ENCODE data around the gene RFLNA. TPM values are rescaled to one million over a fixed set of nuclear protein-coding genes. Genes with fewer than 3 reads are reported as not detected.

Gene RFLNA, protein sequence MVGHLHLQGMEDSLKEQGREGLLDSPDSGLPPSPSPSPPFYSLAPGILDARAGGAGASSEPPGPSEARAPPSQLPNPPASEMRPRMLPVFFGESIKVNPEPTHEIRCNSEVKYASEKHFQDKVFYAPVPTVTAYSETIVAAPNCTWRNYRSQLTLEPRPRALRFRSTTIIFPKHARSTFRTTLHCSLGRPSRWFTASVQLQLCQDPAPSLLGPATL
- total RNA-seq (2014; rRNA removed; shearing (Covaris generic)): not detected in 2 replicates
- not detected in 2 replicates for polyA plus RNA-seq (2014; cell fraction: nucleus; rRNA removed)

DNA sequence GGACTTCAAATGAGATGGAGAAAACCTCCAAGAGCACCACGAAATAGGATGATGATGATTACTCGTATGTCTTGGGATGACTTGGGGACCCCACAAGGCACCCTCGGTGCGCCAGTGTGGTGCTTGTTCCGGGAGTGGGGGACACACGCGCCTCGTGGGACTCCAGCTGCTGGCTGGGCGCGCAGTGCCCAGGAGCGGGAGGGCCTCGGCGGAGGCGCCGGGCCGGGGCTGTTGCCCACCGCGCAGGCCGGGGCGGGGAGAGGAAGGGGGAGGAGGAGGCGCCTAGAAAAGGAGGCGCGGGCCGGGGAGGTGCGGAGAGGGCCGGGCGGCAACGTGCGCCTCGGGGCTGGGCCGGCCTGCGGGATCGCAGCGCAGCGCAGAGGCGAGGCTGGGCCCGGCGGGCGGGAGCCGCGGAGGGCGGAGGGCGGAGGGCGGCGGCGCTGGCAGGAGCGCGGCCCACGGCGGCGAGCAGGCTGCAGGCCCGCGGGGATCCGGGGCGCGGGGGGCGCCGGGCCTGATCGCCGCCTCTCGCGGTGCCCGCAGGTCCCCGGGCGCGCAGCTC is at the start of gene RFLNA:
RFLNA (plus strand) TSS at position 314 of the 562 bp plus-strand sequence. CDS start 337 bp downstream, outside the sequence.
- no peak for DNase-seq (ENCODE audit: extremely low read depth, low read depth)

DNA sequence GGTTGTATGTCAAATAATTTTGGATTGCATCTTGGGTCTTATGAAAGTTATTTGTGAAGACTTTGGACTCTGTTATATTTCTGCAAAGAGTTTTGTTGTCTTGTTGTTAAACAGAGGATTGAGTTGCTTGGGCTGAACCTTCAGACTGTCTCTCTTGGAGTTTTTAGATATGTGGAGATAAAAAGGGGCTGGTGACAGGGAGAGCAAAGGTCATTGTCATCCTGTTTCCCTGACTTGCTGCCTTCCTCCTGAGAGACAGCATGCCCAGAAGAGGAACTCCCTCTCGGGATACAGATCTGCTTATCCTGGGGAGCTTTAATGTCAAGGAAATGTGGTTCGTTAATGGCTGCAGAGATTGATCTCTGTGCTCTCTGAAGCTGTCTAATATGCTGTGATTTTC is 47.6 kb upstream of the RFLNA start:
- DNase-seq (ENCODE audit: extremely low read depth, low read depth): no peak

DNA sequence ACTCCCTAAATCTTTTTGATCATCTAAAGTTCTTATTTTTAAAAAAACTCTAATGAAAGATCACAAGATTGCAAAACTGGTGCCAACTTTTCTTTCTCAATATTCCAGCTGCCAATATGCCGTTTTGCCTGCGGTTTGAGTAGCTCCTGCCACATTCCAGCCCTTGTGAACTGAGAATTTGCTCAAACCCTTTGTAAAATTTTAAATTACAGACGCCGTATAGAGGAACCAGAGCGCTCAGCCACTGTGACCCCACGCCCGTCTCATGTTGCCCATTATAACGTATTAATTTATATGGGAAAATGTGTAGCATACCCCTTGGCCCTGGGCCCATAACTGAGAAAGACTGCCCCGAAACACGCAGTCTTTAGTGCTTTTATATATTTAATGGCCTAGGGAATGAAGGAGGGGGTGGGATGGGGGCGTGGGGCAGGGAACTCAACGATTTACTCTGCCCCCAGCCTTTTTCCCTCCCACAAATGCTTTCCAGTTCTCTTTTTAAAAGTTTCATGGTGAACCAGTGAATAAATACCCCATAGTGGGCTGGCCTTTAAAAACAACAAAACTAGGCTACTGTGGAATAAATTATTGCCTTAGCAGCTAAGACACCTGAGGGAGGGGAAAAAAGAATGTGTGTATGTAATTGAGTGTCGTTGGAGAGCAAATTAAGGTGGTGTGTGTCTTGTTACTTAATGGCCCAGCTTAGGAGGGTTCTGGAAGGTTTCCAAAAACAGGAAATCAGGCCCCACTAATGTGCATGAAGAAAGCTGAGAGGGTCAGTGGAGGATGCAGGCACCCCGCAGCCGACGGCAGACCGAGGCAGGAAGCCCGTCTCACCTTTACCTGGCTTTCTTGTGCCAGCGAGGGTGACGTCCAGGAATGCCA is 45.7 kb upstream of the RFLNA start:
- no peak for DNase-seq (ENCODE audit: extremely low read depth, low read depth)

DNA sequence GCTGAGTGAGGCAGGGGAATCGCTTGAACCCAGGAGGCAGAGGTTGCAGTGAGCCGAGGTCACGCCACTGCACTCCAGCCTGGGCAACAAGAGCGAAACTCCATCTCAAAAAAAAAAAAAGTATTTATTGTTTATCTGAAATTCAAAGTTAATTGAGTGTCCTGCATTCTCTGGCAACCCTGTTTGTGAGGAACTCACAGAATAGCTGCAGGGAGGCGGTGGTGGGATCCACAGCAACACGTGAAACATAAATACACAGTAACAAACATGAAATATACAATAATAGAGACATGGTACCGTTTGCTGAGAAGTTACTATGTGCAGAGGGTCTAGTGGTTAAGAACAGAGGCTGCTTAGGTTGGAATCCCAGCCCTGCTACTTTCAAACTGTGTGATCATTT is 43.7 kb upstream of the RFLNA start:
- no peak for DNase-seq (ENCODE audit: extremely low read depth, low read depth)

DNA sequence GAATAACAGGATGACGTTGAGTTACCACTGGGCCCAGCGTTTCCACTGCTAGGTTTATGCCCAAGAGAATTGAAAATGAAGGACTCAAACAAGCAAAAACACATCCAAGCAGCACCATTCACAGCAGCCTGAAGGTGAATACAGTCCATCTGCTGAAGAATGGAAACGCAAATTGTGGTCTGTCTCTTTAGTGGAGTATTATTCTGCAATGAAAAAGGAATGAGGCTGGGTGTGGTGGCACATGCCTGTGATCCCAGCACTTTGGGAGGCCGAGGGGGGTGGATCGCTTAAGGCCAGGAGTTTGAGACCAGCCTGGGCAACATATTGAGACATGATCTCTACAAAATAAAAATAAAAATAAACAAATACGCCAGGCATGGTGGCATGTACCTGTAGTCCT is 41.9 kb upstream of the RFLNA start:
- no peak for DNase-seq (ENCODE audit: extremely low read depth, low read depth)

DNA sequence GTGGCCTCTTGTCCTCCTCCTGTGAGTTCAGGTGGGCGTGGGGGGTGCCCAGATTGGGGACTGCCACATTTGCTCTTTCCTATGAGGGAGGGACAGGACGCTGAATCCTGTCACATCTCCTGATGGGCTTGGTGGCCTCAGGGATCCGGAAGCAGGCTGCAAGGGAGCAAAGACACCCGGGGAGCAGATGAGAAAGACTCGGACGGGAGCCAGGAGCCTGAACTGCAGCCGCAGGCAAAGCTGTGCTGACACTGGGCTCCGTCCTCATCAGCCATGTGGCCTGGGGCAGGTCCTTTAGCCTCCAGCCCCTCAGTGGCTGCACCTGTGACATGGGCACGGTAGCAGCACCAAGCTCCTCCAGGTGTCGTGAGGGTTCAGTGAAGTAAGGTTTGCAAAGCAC is 40.8 kb upstream of the RFLNA start:
- no peak for DNase-seq (ENCODE audit: extremely low read depth, low read depth)

DNA sequence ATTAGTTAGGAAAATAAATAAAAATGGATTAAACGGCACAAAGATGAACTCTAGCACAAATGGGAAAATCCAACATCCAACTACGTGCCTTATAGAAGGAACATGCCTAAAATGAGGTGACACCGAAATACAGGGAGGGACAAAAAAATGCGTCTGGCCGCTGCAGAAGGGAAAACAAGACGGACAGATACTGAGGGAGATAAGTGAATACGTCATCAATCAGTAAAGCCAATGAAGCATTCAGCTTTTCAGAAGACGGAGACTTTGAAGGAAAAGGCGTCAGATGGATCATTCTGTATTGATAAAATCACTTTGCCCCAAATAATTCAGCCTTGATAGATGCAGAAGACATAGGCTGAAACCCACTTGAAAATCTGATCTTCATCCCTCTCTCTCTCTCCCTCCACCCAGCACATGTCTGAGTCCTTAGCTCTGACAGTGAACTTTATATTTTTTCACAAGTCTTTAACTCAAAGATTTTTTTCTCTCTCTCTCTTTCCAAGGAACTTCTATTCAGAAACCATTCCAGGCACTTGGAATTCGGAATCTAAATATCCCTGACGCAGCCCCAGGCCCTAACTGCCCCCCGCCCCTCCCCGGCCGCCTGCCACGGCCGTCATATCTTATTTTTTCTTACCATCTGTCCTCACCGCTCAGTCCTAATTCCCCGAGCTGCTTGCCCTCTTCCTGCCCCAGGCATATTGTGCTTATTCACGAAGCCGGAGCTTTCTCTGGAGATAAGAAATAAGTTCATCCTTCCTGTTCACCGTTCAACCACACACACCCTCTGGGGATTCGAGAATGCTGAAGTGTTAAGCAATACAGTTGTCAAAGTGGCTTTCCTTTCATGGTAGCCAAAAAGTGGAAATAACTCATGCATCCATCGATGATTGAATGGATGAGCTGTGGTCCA is 35.5 kb upstream of the RFLNA start:
- no peak for DNase-seq (ENCODE audit: extremely low read depth, low read depth)

DNA sequence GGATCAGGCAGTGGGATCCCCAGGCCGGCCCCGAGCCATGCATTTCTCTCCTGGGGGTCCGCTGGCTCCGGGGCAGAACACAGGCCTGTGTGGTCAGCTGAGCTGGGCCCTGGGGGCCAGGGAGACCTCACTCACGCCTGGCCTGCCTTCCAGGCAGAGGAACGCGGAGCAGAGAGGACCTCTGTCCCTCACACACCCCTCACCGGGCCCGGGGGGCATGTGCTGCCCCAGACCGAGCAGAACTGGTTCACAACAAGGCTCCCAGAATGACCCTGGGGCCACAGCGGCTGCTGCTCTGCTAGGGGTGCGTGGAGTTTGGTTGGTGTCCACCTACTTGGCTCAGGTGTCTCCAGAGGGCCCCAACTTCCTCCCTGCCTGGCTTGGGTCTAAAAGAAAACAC is 33.0 kb upstream of the RFLNA start:
- DNase-seq (ENCODE audit: extremely low read depth, low read depth): no peak

DNA sequence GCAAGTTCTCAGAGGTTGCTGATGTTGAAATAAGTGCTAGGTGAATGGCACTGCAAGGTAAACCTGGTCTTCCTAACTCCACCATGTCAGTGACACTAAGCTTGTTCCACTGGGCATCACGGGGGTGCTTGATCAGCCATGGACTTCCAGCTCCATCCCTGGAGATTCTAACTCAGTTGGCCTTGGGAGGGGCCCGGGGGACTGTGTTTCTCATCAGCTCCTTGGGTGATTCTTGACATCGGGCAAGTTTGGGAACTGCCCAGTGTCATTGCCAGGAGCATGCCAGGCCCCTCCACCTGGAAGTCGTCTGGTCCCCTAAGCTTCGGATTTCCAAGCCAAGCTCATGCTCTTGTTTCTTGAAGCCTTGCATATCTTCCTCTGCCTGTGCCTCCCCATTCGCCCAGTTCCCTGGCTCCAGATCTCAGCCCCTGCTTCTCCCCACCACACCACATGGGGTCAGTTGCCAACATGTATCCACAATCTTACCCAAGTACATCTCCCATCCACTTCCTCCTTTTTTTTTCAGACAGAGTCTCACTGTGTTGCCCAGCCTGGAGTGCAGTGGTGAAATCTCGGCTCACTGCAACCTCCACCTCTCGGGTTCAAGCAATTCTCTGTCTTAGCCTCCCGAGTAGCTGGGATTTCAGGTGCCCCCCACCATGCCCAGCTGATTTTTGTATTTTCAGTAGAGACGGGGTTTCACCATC is 30.7 kb upstream of the RFLNA start:
- no peak for DNase-seq (ENCODE audit: extremely low read depth, low read depth)

DNA sequence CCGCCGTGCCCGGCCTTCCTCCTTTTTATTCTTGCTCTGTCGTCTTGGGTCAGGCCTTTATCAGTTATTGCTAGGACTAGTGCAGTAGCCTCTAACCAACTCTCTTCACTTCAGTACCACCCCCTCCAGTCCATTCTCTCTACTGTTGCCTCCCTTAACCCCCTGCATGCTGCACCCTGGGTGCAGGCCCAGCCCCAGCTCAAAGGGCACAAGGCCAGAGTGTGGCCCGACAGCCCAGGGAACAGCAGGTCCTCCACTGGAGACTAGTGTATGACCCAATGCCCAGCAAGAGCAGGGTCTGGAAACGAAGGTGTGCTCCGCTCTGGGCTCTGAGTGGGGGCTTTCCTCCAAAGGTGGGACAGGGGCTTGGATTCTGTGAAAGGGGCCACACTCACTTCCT is 30.0 kb upstream of the RFLNA start:
- no peak for DNase-seq (ENCODE audit: extremely low read depth, low read depth)

DNA sequence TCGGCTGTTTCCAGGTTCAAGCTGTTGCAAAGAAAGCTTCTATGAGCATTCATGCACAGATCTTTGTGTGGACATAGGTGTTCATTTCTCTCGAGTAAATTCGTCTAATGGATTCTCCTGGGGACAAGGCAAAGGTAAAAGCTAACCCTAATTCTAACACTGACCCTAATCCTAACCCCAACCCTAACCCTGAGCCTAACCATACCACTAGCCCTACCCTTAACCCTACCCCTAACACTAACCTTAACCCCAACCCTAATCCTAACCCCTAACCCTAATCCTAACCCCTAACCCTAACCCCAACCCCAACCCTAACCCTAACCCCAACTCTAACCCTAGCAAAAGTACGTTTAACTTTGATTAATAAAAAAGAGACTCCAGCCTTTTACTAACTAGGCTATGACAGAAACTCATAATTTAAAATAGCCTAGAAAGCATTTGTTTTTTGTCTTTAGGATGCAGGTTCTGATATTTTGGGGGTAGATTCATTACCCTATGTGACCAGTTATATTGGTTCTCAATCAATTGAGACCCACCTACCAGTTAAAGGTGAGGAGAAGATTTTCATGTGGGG is 27.6 kb upstream of the RFLNA start:
- DNase-seq (ENCODE audit: extremely low read depth, low read depth): no peak

DNA sequence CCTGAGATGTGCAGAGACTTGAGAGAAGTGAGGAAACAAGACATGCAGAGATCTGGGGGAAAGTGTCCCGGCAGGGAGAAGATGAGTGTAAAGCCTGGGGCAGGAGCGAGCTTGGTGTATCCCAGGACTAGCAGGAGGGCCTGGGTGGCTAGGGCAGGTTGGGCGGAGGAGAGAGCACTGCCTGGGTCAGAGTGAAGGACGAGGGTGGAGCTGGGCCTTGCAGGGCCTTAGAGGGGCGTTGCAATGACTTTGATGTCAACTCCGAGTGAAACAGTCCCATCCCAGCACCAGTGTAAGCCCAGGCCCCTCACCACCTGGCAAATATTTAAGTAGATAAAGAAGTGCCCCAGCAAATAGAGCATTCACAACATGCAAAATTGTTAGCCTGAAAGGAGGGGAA is 24.2 kb upstream of the RFLNA start:
- no peak for DNase-seq (ENCODE audit: extremely low read depth, low read depth)

DNA sequence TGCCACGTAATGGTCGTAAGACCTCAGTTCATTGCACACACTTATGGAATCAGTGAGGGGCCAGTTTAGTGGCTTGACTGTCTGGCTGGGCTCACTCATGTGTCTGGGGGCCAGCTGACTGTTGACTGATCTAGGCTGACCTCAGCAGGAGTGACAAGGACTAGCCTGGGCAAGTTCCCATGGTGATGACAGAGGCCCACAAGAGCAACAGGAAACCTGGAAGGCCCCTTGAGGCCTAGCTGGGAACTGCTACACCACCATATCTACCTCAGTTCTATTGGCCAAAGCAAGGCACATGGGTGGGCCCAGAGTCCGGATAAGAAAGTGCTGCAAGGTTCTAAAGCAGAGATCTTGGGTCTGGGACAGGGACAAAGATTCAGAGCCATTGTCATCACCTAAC is 21.3 kb upstream of the RFLNA start:
- peak; percentile 38 for DNase-seq (ENCODE audit: extremely low read depth, low read depth)

DNA sequence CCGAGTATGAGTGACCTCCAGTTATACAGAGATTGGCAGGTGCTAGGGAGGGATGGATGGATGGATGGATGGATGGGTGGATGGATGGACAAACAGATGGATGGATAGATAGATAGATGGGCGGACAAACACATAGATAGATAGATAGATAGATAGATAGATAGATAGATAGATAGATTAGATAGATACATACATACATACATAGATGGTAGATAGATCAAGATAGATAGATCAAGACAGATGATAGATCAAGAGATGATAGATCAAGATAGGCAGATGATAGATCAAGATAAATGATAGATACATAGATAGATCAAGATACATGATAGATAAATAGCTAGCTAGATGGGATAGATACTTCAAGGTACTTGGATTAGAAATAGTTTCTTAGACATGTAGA is 18.6 kb upstream of the RFLNA start:
- DNase-seq (ENCODE audit: extremely low read depth, low read depth): no peak

DNA sequence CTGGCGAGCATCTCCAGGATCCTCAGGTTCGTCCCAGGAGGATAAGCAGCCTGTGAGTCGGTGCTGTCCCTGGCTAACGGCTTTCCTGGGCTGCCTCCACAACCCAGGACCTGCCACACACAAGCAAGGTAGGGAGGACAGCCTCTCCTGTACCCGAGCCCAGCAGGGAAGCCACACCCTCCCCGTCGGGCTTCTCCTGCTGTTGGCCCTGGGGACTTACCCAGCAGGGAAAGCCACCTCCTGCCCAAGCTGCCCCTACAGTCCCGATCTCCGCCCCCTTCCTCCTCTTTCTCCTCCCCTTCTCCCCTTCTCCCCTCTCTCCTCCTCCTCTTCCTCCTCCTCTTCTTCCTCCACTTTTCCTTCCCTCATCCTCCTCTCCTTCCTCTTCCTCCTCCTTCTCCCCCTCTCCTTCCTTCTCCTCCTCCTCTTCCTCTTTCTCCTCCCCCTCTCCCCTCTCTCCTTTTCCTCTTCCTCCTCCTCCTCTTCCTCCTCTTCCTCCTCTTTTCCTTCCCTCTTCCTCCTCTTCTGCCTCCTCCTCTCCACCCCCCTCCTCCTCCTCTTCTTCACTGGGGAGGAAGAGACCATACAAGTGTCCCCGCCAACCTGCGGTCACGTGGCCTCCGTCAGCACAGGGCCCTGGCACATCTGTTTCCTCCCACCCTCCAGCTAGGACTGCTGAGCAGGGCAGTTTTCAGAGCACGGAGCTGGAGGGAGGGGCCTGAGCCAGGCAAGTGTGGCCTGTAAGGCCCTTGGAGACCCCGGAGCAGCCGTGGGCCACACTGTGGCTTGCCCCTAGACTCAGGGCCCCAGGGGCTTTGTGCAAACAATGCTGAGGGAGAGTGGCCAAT is 17.3 kb upstream of the RFLNA start:
- DNase-seq (ENCODE audit: extremely low read depth, low read depth): no peak

DNA sequence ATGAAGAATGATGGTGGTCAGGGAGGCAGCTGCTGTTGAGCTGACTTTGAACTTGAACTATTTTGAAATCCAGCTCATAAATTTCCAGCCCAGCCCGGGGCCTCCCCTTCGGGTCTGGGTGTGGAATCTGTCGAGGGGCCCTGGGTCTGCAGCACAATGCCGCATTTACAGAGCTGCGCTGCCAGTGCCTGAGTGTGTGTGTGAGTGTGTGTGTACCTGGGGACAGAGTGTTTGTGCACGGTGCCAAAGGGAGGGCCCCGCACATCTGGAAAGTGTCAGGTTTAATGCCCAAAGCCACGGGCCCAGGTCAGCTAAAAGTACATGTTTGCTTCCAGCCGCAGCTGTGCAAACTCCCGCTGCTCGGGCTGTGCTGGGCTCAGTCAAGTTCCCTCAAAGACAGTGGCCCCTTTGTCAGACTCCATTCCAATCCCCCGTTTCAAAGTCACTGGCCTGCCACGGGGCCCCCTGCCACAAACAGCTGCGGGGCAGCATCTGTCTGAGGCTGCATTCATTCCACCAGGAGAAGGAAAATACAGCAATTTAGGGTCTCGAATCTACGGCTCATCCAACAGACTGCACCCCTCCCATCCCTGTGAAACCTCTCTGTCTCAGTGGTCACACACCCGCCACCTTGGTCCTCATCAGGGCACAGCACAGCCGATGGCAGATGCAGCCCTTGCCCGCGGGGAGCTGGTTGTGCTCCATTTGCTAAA is 16.3 kb upstream of the RFLNA start:
- no peak for DNase-seq (ENCODE audit: extremely low read depth, low read depth)

DNA sequence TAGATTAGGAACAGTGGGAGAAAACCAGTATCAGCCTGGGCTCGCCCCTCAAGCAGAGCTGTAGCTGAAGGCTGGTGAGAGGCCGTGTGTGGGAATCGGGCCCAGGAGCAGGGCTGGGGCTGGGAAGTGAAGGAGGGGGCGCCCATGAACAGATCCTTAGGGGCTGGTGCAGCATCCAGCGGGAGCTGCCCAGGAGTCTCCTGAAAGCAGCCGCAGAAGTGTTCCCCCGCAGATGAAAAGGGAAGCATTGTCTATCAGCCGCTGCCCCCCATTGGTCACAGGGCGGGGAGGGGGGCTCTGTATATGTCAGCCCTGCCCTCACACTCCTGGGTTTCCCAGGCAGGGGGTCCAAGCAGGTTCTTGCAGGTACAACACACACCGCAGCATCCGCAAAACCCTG is 15.6 kb upstream of the RFLNA start:
- no peak for DNase-seq (ENCODE audit: extremely low read depth, low read depth)

DNA sequence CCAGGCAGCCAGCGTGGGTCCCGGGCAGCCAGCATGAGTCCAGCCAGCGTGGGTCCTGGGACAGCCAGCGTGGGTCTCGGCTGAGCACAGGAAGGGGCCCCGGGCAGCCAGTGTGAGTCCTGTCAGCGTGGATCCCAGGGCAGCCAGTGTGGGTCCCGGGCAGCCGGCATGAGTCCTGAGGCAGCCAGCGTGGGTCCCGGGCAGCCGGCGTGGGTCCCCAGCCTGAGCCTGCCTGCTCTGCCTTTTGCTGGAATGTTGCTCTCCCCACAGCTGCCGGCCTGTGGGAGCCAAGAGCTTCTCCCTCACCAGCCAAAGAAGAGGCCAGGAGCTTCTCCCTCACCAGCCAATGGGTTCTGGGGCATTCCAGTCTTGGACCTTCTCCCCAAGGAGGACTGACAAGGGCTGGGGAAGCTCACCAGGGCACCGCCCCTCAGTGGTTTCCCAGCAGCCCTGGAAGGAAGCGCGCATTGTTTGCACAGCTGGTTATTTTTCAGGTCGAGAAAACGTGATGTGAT is 15.0 kb upstream of the RFLNA start:
- DNase-seq (ENCODE audit: extremely low read depth, low read depth): no peak

Data from NCI-H460 (cell line).